ENCODE measurements around the gene TMEM187.

The TMEM187 gene

GRCh38 chrX:153999359-154000037 is 26.9 kb downstream of the TMEM187 start:
- no peak for DNase-seq
- H3K27ac ChIP-seq (ENCODE audit: low read length), result no peak overlapping the region
- no peak overlapping the region for H3K4me3 ChIP-seq (ENCODE audit: low read depth in 1 of 2, low read length in 2 of 2)
- no peaks in the 10 kb centered on the region for H3K9me3 ChIP-seq (ENCODE audit: insufficient read depth, low read length, severe bottlenecking)
- H4K20me1 ChIP-seq (ENCODE audit: insufficient read depth, low read length), result no peaks in the 10 kb centered on the region
- ATAC-seq (ENCODE audit: insufficient read depth, low read depth), result no peak
- H2AFZ ChIP-seq (ENCODE audit: low read depth, low read length), result no peak overlapping the region
- no peak overlapping the region for H3K9ac ChIP-seq (ENCODE audit: low read depth, low read length)
- H3K4me1 ChIP-seq (ENCODE audit: insufficient read depth, low read length), result peaks cover 2% of the 10 kb centered on the region; the same call in 1 of the 2 replicates
- TF ChIP-seq EZH2 (IDR thresholded peaks at IDR 0.05; ENCODE audit: borderline replicate concordance, low read depth, low read length, severe bottlenecking), result no peak
- TF ChIP-seq CTCF (IDR thresholded peaks at IDR 0.05; ENCODE audit: borderline replicate concordance, extremely low read depth, low read length, poor library complexity, severe bottlenecking), result no peak
- no peaks in the 10 kb centered on the region for H3K79me2 ChIP-seq (ENCODE audit: insufficient read depth, low read length)
- no peak overlapping the region for H3K4me2 ChIP-seq (ENCODE audit: insufficient read depth, low read length)
- no peaks in the 10 kb centered on the region for H3K36me3 ChIP-seq (ENCODE audit: insufficient read depth, low read length)
- H3K27me3 ChIP-seq (ENCODE audit: insufficient read depth, low read length, poor library complexity), result no peaks in the 10 kb centered on the region

GRCh38 chrX:154000051-154000450 is 27.5 kb downstream of the TMEM187 start:
- Histone ChIP-seq H4K20me1 (ENCODE audit: insufficient read depth, low read length) (no peaks in the 10 kb centered on the region), H3K4me3 (ENCODE audit: low read depth in 1 of 2, low read length in 2 of 2) (no peak overlapping the region), H3K9me3 (ENCODE audit: insufficient read depth, low read length, severe bottlenecking) (no peaks in the 10 kb centered on the region), H3K4me1 (ENCODE audit: insufficient read depth, low read length) (peaks cover 2% of the 10 kb centered on the region; the same call in 1 of the 2 replicates), H3K36me3 (ENCODE audit: insufficient read depth, low read length) (no peaks in the 10 kb centered on the region), H3K9ac (ENCODE audit: low read depth, low read length) (no peak overlapping the region), H3K4me2 (ENCODE audit: insufficient read depth, low read length) (no peak overlapping the region), H3K79me2 (ENCODE audit: insufficient read depth, low read length) (no peaks in the 10 kb centered on the region), H3K27ac (ENCODE audit: low read length) (no peak overlapping the region), H3K27me3 (ENCODE audit: insufficient read depth, low read length, poor library complexity) (no peaks in the 10 kb centered on the region), H2AFZ (ENCODE audit: low read depth, low read length) (no peak overlapping the region)
- ATAC-seq (ENCODE audit: insufficient read depth, low read depth) (no peak), DNase-seq (no peak)
- TF ChIP-seq EZH2 (IDR thresholded peaks at IDR 0.05; ENCODE audit: borderline replicate concordance, low read depth, low read length, severe bottlenecking), result no peak
- TF ChIP-seq CTCF (IDR thresholded peaks at IDR 0.05; ENCODE audit: borderline replicate concordance, extremely low read depth, low read length, poor library complexity, severe bottlenecking), result no peak

- DNase-seq (peak; percentile 41), ATAC-seq (ENCODE audit: insufficient read depth, low read depth) (peak; percentile 65)
- Histone ChIP-seq H3K79me2 (ENCODE audit: insufficient read depth, low read length) (no peaks in the 10 kb centered on the region), H3K9ac (ENCODE audit: low read depth, low read length) (no peak overlapping the region), H3K36me3 (ENCODE audit: insufficient read depth, low read length) (no peaks in the 10 kb centered on the region), H2AFZ (ENCODE audit: low read depth, low read length) (no peak overlapping the region), H3K4me1 (ENCODE audit: insufficient read depth, low read length) (peaks cover 2% of the 10 kb centered on the region; the same call in 1 of the 2 replicates), H3K4me3 (ENCODE audit: low read depth in 1 of 2, low read length in 2 of 2) (no peak overlapping the region), H3K27ac (ENCODE audit: low read length) (no peak overlapping the region), H3K4me2 (ENCODE audit: insufficient read depth, low read length) (no peak overlapping the region), H3K27me3 (ENCODE audit: insufficient read depth, low read length, poor library complexity) (no peaks in the 10 kb centered on the region), H4K20me1 (ENCODE audit: insufficient read depth, low read length) (no peaks in the 10 kb centered on the region), H3K9me3 (ENCODE audit: insufficient read depth, low read length, severe bottlenecking) (no peaks in the 10 kb centered on the region)
- TF ChIP-seq EZH2 (IDR thresholded peaks at IDR 0.05; ENCODE audit: borderline replicate concordance, low read depth, low read length, severe bottlenecking) (no peak), CTCF (IDR thresholded peaks at IDR 0.05; ENCODE audit: borderline replicate concordance, extremely low read depth, low read length, poor library complexity, severe bottlenecking) (no peak)
These were observed 29.7 kb downstream of the TMEM187 start for GRCh38 chrX:154002215-154002719.

All from DND-41 (cell line).